Chondrocyte (in vitro differentiated cells): ENCODE data around the gene RNPS1. TPM values are rescaled to one million over a fixed set of nuclear protein-coding genes. Genes with fewer than 3 reads are reported as not detected.

Source experiments
- DNase-seq: peaks from one replicate; pipeline ENCODE4 v3.0.0; 2021; ENCODE audit warnings: mixed read lengths, low spot score
- H3K27ac Mint-ChIP-seq: one replicate; pipeline ENCODE4 v1.8.0; 2021; ENCODE audit warnings: mild to moderate bottlenecking, moderate library complexity, mixed read lengths; ENCODE audit not compliant: unreplicated experiment
- H3K27me3 Mint-ChIP-seq: 2 replicates; pipeline ENCODE4 v1.8.0; 2021; ENCODE audit warnings: low read depth, mixed read lengths
- H3K36me3 Mint-ChIP-seq: 2 replicates; pipeline ENCODE4 v1.8.0; 2021; ENCODE audit warnings: low read depth, mixed read lengths
- H3K4me1 Mint-ChIP-seq: 2 replicates; pipeline ENCODE4 v1.8.0; 2021; ENCODE audit warnings: low read depth, mild to moderate bottlenecking, mixed read lengths
- H3K4me3 Mint-ChIP-seq: one replicate; pipeline ENCODE4 v1.8.0; 2021; ENCODE audit warnings: mild to moderate bottlenecking, moderate library complexity, mixed read lengths; ENCODE audit not compliant: unreplicated experiment
- H3K9me3 Mint-ChIP-seq: 2 replicates; pipeline ENCODE4 v1.8.0; 2021; ENCODE audit warnings: low read depth, mixed read lengths
- total RNA-seq: library from RNA; stranded (reverse); gene quantifications from 3 replicates; pipeline ENCODE4 v1.2.1, GENCODE V29; 2021
- TF ChIP-seq, protein P1 (sequence below): fragments of 200-600 bp; sonication (generic); IDR thresholded peaks from 2 replicates; pipeline ENCODE4 v1.5.0; 2021; ENCODE audit warnings: antibody characterized with exemption, mild to moderate bottlenecking, moderate library complexity

RNPS1 gene
- total RNA-seq, 1 donor from 2014 or later = 109 TPM

DNA sequence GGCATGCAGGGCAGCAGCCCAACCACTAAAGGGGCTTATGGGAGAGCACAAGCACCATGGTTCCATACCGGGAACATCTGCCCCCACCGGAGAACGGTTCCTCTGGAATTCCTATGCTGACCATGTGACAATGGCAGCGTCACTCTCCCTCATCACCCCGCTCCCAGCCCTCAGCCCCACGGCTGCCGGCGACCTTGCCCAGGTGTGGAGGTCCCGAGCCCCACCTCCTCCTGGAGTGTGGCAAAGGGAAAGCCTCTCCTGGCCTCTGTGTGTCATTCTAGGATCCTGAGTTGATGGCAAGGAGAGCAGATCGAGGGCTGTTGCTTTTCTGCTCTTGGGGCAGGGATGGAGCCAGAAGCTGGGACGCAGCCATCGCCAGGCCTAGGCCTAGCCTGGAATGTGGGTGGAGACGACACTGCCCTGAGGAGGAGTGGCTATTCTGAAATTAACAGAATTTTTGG, 17.8 kb upstream of the RNPS1 start:
- Mint-ChIP-seq H3K36me3 (peaks cover 9% of the 10 kb centered on the region), H3K27ac (no peak overlapping the region), H3K9me3 (no peaks in the 10 kb centered on the region), H3K4me1 (no peaks in the 10 kb centered on the region), H3K27me3 (no peaks in the 10 kb centered on the region), H3K4me3 (no peak overlapping the region)
- DNase-seq = no peak
- TF ChIP-seq, protein P1, sequence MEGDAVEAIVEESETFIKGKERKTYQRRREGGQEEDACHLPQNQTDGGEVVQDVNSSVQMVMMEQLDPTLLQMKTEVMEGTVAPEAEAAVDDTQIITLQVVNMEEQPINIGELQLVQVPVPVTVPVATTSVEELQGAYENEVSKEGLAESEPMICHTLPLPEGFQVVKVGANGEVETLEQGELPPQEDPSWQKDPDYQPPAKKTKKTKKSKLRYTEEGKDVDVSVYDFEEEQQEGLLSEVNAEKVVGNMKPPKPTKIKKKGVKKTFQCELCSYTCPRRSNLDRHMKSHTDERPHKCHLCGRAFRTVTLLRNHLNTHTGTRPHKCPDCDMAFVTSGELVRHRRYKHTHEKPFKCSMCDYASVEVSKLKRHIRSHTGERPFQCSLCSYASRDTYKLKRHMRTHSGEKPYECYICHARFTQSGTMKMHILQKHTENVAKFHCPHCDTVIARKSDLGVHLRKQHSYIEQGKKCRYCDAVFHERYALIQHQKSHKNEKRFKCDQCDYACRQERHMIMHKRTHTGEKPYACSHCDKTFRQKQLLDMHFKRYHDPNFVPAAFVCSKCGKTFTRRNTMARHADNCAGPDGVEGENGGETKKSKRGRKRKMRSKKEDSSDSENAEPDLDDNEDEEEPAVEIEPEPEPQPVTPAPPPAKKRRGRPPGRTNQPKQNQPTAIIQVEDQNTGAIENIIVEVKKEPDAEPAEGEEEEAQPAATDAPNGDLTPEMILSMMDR = no peak

DNA sequence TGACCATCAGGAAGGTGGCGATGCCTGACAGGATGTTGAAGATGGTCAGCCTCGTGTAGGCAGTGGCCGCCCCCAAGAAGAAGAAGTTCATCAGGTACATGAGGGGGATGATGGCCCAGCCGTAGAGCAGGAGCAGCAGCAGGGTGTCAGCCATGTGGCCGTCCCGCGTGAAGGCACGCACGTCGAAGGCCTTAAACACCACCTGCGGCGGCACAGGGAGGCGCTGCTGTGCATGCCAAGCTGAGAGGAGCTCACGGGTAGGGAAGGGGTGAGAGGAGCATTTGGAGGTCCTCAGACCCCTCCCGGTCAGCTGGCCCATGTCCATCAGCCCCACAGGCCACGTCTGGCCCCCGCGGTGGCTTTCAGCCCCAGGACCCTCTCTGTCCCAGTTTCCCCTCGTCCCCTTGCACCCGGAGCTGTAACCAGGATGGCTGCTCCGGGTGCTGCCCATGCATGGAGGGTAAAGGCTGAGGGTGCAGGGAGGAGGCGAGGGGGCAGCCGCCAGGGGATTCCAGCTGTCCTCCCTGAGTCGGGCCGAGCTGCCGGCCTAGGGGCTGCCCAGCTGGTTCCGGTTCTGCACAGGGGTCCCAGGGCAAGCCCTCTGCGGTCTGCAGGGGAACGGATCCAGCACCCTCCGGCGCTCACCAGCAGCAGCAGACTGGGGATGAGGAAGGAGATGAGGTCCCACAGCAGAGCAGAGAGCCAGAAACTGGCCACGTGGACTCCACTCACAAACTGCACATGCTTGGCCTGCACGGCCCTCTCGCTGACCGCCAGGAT, 17.1 kb upstream of the RNPS1 start:
- Mint-ChIP-seq H3K27me3 (no peaks in the 10 kb centered on the region), H3K9me3 (no peaks in the 10 kb centered on the region), H3K36me3 (peaks cover 11% of the 10 kb centered on the region), H3K4me1 (no peaks in the 10 kb centered on the region), H3K4me3 (no peak overlapping the region), H3K27ac (no peak overlapping the region)
- DNase-seq = no peak
- TF ChIP-seq, protein P1 = no peak

DNA sequence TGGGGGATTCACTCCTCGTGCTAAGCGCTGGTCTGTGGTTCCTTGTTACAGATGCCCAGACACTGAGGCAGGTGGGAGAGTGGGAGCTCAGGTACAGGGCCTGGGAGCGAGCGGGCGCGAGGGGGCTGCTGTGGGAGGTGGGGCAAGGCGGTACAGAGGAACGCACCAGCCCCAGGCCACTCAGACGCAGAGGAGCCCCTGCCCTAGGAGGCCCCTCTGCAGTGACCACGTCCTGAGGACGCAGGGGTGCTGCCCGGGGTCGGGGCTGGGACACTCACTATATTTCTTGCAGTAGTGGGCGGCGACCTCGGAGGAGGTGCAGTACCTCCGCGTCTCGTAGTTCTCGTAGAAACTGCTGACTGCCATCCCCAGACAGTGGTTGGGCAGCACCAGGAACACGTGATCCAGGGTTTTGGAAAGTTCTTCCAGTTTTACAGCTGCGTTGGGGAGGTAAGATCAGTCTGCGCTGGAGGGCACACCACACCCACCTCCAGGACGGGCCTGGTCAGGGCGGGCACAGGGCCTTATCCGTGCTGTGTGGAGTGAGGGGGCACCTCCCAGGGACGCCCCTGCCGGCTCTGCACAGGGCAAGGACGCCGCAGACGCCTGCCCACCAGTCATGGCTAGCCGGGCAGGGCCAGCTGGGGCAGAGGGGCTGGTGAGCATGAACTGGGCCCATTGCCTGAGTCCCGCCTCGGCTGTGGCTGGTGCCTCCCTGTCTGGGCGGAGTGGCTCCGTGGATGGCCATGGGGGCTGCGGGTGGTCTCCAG, 16.3 kb upstream of the RNPS1 start:
- peak; percentile 84 for DNase-seq

DNA sequence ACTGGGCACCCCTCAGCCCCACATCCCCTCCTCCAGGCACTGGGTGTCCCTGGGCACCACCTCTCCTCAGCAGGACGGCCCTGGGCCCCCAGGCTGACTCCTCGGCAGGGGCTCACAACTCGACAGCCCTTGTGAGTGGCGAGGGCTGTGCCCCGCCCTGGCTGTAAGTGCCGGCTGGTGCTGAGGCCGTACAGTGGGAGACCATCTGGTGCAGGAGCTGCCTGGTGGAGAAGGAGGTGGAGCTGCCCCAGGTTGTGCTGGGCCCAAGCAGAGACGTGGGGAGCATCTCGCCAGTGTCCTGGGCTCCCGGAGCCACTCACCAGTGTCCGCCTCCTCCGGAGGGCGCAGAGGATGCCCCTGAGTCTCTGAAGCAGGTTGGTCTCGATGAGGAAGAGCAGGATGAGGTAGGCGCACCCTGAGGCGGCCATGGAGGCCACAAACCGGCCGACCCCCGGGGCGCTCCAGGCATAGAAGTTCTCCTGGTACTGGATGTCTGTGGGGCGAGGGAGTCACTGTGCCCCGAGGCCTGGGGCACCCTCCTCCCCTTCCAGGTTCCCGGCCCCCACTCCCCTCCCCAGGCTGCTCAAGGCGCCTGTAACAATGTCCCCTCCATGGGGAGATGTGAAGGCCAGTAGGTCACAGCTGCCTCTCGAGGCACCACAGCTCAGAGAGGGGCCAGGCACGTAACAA, 15.1 kb upstream of the RNPS1 start:
- Mint-ChIP-seq H3K36me3 (peaks cover 13% of the 10 kb centered on the region), H3K27ac (no peak overlapping the region), H3K27me3 (no peaks in the 10 kb centered on the region), H3K4me3 (no peak overlapping the region), H3K9me3 (no peaks in the 10 kb centered on the region), H3K4me1 (no peaks in the 10 kb centered on the region)
- TF ChIP-seq, protein P1 = no peak
- DNase-seq = no peak

More for the DNA sequence above, 16.3 kb upstream of the RNPS1 start:
- H3K4me3 Mint-ChIP-seq = no peak overlapping the region
- peaks cover 13% of the 10 kb centered on the region for H3K36me3 Mint-ChIP-seq
- H3K27me3 Mint-ChIP-seq = no peaks in the 10 kb centered on the region
- H3K9me3 Mint-ChIP-seq = no peaks in the 10 kb centered on the region
- no peak overlapping the region for H3K27ac Mint-ChIP-seq
- H3K4me1 Mint-ChIP-seq = no peaks in the 10 kb centered on the region
- TF ChIP-seq, protein P1 = no peak

DNA sequence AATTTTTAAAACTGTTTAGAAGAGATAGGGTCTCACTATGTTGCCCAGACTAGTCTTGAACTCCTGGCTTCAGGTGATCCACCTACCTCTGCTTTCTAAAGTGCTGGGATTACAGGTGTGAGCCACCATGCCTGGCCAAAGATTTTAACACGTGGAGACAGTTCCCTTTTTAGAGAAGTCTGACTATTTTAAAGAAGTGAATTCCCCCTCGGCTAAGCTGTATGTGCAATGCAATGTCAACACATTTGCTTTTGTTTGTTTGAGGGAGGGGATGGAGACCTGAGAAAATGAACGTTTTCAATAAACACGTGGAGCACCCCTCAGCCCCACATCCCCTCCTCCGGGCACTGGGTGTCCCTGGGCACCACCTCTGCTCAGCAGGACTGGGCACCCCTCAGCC, 14.3 kb upstream of the RNPS1 start:
- Mint-ChIP-seq H3K4me1 (no peaks in the 10 kb centered on the region), H3K4me3 (no peak overlapping the region)
- DNase-seq = no peak

More for the DNA sequence above, 14.3 kb upstream of the RNPS1 start:
- peaks cover 13% of the 10 kb centered on the region for H3K36me3 Mint-ChIP-seq
- H3K27me3 Mint-ChIP-seq = no peaks in the 10 kb centered on the region
- no peak overlapping the region for H3K27ac Mint-ChIP-seq
- H3K9me3 Mint-ChIP-seq = no peaks in the 10 kb centered on the region
- TF ChIP-seq, protein P1 = no peak
